DMS 273 treated with DMSO at 0.1 percent for 48 hours (cell line): ENCODE results near the gene LRRN2.
A peak's percentile ranks its signal among the peaks of the same experiment; 100 is the strongest.
"Not testable (repeated sequence)": the region's sequence is repeated elsewhere in the genome, so short reads cannot be mapped to it uniquely, and the experiment has no call there.

Experiments
- DNase-seq: peaks from one replicate; lab custom pipeline; 2025; lab: John Stamatoyannopoulos, UW

The LRRN2 gene

GRCh38 chr1:204692325-204692840, 6.8 kb upstream of the LRRN2 start:
- no peak for DNase-seq

- not testable (repeated sequence) for DNase-seq
These were observed 5.8 kb upstream of the LRRN2 start for GRCh38 chr1:204691328-204691730.

DNA sequence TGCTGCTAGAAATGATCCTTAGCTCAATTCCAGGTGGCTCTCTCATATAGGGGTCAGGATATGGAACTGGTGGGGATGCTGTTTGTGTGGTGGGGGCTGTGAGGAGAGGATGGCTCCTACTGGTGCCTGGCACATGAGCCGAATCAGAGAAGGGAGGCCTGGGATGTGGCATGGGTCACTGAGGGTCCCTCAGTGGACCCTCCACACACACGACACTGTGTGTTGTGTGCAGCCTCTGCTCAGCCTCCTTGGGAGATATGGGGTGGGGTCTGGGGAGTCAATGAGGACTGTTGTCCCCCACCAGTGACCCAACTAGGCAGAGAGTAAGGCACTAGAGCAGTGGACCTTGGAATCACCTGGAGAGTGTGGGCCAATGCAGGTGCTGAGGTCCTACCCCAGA, 3.2 kb upstream of the LRRN2 start:
- no peak for DNase-seq

DNA sequence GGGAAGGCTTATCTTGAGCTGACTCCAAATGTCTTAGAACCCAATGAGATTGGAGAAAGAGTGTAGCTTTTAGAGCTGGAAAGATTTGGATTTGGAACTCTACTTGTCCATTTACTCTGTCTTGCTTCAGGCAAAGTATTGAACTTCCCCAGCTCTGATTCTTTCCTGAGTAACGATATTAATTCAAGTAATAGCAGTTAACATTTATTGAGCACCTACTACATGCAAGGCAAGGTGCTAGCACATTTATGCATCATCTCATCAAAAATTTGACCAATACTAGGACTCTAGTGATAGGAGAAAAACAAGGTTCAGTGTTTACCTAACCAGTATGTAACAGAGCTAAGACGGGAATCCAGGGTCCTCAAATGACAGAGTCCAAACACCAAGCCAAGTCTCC, 2.5 kb upstream of the LRRN2 start:
- DNase-seq = no peak

- no peak for DNase-seq
These were observed 835 bp downstream of the LRRN2 start for GRCh38 chr1:204684571-204685235.

GRCh38 chr1:204684206-204684570, 1.4 kb downstream of the LRRN2 start:
- DNase-seq = peak; percentile 43

DNA sequence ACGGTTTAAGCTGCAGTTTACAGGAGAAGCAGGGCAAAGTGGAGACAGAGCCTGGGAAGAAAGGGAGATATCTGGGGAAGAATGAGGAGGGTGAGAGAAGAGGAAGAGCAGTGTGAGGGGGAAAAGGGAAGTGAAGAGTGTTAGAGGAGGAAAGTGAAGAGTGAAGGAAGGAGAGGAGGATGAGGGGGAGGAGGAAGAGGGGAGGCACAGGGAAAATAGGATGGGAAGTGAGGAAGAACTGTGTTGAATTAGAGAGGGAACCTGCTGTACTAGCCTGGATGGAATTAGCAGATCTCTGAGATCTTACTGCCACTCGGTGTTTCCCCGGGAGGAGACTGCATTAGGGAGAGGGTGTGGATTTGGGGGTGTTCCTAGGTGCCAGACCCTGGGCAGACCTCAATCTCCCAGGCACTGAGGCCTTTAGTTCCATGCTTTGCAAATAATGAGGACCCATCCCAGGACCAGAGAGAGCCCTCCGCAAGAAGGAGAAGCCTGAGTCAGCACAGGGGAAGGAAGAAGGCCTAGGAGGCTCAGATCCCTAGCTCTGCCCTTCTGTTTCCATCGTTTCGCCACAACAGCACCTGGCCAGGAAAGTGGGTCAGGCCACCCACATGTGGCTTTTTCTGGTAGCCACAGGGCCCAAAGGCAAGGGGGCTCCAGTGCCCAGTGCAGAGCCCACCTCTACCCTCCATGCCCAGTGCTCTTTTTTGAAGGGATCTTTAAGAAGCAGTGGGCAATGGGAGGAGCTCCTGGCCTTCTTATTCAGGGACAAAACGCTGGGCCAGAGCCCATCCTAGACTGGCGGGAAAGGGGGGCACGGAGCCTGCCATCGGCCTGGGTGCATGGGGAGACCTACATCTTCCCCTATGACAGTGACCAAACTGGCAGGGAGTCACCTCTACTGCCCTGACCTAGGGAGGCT, 2.0 kb downstream of the LRRN2 start:
- no peak for DNase-seq

DNA sequence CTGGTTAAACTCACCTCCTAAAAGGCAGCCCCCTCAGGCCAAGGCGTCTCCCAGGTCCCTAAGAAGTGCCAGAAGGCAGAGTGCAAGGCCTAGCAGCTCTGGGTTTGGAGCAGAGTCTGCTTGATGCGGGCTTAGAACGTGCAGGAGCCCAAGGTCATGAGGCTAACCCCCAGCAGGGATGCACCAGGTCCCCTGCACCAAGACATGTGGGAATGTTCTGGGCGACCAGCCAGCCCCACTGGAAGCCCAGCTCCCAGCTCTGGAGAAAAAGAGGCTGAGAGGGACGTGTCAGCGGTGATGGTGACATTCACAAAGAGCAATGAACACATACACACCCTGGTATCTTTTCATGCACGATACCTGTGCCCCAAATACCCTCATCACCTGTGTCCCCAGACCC, 5.1 kb downstream of the LRRN2 start:
- no peak for DNase-seq

DNA sequence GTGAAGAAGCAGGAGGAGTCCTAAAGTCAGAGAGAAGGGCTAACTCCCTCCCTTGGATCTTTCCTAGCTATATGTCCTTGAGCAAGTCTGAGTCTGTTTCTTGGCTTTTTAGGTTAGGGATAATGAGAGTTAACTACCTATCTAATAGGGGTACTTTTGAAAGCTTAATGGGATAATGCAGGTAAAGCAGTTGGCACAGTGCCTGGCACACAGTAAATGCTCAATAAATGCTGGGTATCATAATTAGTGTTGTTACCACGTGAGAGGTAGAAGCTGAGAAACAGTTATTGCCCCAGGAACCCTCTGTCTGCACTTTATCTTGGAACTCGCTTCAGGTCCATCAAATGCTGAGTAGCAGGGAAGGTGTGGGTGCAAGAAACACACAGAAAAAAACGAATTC, 5.5 kb downstream of the LRRN2 start:
- DNase-seq = no peak

DNA sequence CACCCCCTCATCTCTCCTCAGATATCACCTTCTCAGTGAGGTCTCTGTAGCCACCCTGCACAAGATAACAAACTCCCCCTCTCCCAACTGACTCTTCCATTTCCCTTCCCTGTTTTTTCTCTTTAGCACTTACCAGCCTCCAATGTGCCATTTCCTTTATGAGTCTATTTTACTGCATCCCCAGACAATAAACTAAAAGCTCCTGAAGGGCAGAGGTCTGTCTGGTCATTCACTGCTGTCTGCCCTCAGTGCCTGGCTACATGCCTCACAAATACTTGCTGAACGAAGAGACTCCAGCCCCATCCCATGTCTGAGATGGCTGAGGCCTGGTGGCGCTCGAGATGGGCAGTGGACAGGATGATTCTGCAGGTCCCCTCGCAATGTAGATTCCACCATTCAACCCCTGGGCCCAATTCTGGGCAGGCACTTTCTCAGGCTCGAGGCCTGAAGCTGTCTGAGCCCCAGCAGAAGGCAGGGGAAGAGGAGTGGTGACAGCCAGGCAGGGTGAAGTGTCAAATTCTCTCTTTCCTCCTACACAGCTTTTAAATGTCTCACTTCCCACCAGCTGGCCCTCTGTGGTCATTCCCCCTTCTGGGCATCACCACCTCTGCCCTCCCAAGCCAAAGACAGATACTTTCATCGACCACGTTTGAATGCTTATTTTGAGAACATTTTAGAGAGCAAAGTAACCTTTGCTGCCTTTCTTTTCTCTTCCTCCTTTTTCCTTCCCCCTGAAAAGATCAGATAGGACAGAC, 6.6 kb downstream of the LRRN2 start:
- DNase-seq = no peak

GRCh38 chr1:204677864-204678263, 7.7 kb downstream of the LRRN2 start:
- no peak for DNase-seq

- DNase-seq = no peak
These were observed 9.5 kb downstream of the LRRN2 start for GRCh38 chr1:204676043-204676442.

- DNase-seq = no peak
These were observed 11.5 kb downstream of the LRRN2 start for GRCh38 chr1:204673909-204674649.

DNA sequence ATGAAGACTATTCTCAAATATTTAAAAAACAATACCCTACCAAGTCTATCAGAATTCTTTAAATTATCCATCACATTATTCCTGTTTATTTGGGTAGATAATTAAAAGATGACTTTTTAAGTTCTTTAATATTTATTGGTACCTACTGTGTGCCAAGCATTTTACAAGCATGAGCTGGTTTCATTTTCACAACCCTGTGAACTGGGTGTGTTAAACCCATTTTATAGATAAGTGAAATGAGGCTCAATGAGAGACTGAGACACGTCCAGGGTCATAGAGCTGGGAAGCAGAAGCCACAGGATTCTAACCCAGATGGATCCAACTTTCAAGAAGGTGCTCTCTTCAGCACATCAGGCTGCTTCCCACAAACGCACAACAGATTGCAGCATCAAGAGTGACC, 12.3 kb downstream of the LRRN2 start:
- DNase-seq = no peak

DNA sequence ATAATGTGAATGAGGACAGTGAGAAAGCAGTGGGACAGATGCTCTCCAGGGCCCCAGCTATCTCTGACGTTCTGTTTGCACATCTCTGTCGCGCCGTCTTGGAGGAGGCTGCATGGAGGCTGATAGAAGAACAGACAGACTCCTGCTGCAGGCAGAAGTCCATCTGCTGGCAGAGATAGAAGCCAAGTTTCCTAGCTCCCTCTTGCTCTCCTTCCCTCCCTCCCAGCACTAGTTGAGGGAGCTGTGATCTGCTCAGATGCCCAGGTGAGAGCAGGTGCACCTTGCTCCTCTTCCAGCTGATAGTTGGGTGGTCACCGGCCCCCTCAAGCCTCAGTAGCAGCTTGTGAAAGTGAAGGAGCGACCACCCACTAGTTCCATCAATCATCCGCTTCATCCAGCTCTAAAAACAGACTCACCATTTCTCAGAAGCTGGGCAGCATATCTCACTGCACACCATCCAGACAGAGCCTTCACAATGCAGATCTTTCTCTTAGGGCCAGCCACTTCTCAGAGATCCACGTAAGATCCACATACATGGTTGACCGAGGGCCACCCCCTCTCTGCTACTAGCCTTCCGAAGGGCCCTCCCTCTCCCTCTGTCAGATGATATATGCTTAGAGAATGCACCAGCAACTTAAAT, 12.9 kb downstream of the LRRN2 start:
- no peak for DNase-seq

GRCh38 chr1:204672069-204672468, 13.5 kb downstream of the LRRN2 start:
- no peak for DNase-seq

DNA sequence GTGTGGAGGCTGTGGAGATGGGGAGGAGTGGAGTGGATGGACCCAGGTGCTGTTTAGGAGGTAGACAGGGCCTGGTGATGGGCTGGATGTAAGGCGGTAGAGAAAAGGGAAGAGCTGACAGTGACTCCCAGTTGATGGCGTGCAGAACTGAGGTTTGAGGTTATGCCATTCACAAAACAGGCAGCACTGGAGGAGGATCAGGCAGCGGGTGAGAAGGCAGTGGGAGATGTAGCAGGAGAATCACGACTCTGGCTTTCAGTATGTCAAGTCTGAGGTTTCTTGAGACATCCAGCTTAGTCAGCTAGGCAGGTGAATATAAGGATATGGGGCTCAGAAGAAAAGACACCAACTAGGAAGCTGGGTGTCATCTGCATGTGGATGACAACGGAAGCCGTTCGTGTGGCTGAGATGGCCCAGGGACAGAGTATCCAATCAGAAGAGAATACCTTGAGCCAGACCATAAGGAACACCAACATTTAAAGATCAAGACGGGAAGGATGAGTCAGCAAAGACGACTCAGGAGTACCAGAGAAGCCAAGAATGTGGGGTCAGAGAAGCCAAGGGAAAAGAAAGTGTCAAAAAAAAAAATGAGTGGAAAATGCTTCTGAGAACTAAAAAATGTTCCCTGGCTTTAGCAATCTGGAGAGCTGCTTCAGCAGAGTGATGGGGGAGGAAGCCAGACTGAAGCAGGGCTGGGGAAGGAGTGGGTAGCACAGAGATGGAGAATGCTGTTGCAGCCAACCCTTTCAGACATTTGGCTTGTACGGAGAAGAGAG, 15.2 kb downstream of the LRRN2 start:
- DNase-seq = no peak

DNA sequence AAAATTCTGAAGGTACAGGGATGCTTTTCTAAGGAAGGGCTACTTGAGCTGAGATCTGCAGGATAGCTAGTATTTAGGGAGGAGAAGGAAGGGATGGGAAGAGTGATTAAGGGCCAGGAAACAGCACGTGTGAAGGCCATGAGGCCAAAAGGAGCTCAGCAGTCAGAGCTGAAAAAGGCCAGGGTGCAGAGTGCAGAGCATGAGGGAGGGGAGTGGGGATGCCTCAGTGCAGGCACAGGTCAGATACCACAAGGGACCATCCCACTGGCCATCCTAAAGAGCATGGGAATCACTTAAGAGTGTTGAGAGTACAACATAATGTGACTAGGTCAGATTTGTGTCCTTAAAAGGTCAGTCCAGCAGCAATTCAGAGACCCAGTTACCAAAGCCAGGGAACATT, 16.0 kb downstream of the LRRN2 start:
- DNase-seq = no peak

DNA sequence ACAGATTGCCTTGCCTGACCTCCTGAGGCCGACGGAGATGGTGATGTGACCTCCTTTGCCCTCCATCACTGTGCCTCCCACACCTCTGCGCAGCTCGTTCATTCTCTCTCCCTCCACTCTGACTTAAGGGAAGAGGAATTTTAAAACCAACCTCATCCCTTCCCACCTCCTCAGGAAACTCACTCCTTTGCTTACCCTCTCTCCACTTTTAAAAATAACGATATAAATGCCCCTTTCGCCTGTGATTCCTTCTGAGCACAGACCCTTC, 21.2 kb downstream of the LRRN2 start:
- no peak for DNase-seq

DNA sequence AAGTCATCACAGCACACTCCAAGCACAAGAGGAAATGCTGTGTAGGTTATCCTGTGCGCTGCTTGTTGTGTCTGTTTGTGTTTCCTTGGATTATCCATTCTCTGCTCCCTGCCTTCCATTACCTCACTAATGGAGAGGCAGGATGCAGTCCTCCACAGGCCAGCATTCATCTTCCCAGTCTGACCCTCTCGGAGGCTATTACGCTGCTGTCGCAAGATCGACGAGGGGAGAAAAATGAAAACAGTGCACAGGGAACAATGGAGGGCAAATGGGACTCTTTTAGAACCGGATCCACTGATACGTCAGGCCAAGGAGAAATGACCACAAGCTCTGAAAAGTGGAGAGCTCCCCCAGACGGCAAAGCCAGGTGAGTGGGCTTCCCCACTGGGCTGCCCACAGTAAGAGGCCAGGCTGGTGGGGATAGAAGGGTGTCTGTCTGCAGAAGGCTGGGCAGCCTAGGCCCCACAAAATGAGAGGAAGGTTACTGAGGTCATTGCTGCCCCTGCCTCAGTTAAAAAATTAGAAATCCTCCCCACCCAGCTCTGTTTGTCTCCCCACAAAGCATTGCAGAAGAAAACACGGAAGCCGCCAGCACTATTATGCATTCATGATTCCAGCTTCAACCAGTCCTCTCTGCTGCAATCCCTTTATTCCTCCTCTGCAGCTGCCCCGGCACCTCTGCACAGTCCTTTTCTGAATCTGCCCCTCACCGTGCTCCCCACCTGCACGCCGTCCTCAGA, 21.7 kb downstream of the LRRN2 start:
- DNase-seq = no peak
